HEK293T (cell line): ENCODE data around the gene MR1.

ENCODE experiments used
- BHLHE40 ChIP-seq: fragments of 450-650 bp; IDR thresholded peaks from 2 replicates; pipeline ENCODE4 v1.6.1; 2016; ENCODE audit warnings: mild to moderate bottlenecking, moderate library complexity, borderline replicate concordance
- FOXA1 ChIP-seq: fragments of 450-650 bp; IDR thresholded peaks from 2 replicates; pipeline ENCODE4 v1.6.1; 2016; ENCODE audit warnings: mild to moderate bottlenecking
- FOXM1 ChIP-seq: fragments of 450-650 bp; IDR thresholded peaks from 2 replicates; pipeline ENCODE4 v1.6.1; 2017; ENCODE audit warnings: mild to moderate bottlenecking, borderline replicate concordance
- HDGF ChIP-seq: fragments of 450-650 bp; IDR thresholded peaks from 2 replicates; pipeline ENCODE4 v1.6.1; 2017; ENCODE audit warnings: antibody characterized with exemption, borderline replicate concordance
- L3MBTL2 ChIP-seq: fragments of 450-650 bp; conservative IDR thresholded peaks from 2 replicates; pipeline ENCODE4 v1.6.1; 2016; ENCODE audit warnings: mild to moderate bottlenecking
- LEF1 ChIP-seq: fragments of 450-650 bp; IDR thresholded peaks from 2 replicates; pipeline ENCODE4 v1.6.1; 2017; ENCODE audit warnings: mild to moderate bottlenecking, borderline replicate concordance
- NFRKB ChIP-seq: fragments of 450-650 bp; IDR thresholded peaks from 2 replicates; pipeline ENCODE4 v1.6.1; 2016; ENCODE audit warnings: mild to moderate bottlenecking, moderate library complexity
- SP1 ChIP-seq: fragments of 450-650 bp; IDR thresholded peaks from 2 replicates; pipeline ENCODE4 v1.6.1; 2017
- SUZ12 ChIP-seq: fragments of 450-650 bp; IDR thresholded peaks from 2 replicates; pipeline ENCODE4 v1.6.1; 2016; ENCODE audit warnings: mild to moderate bottlenecking
- ZNF384 ChIP-seq: fragments of 450-650 bp; IDR thresholded peaks from 2 replicates; pipeline ENCODE4 v1.6.1; 2016

DNA sequence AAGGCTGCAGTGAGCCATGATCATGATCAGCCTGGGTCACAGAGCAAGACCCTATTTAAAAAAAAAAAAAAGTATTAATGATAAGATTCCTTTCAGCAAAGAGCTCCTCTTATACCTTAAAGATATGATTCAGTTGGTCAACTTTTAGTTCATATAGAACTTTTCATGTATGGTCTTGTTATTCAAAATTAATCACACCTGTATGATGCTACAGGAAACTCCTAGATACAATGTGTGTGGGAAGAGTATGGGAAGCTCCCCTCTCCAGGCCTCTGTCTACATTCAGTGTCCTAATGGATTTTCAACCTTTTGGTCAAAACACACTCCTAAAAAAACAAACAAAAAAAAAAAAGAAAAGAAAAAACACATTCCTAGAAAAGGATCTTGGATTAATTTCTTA, 17.1 kb downstream of the MR1 start:
- TF ChIP-seq BHLHE40 = no peak
- TF ChIP-seq FOXM1 = no peak
- TF ChIP-seq SP1 = no peak
- no peak for TF ChIP-seq LEF1
- TF ChIP-seq ZNF384 = no peak
- no peak for TF ChIP-seq FOXA1
- TF ChIP-seq SUZ12 = no peak
- TF ChIP-seq L3MBTL2 = no peak
- TF ChIP-seq NFRKB = no peak
- TF ChIP-seq HDGF = no peak
